C1 segment of cervical spinal cord (tissue), 14 donors: Measurements from ENCODE around the gene FBXW9.
"Not testable (repeated sequence)": the region's sequence is repeated elsewhere in the genome, so short reads cannot be mapped to it uniquely, and the experiment has no call there.

Source experiments
- DNase-seq, 14 donors: peaks; one replicate each; lab custom pipeline; 2025; lab: John Stamatoyannopoulos, UW

The FBXW9 gene

DNA sequence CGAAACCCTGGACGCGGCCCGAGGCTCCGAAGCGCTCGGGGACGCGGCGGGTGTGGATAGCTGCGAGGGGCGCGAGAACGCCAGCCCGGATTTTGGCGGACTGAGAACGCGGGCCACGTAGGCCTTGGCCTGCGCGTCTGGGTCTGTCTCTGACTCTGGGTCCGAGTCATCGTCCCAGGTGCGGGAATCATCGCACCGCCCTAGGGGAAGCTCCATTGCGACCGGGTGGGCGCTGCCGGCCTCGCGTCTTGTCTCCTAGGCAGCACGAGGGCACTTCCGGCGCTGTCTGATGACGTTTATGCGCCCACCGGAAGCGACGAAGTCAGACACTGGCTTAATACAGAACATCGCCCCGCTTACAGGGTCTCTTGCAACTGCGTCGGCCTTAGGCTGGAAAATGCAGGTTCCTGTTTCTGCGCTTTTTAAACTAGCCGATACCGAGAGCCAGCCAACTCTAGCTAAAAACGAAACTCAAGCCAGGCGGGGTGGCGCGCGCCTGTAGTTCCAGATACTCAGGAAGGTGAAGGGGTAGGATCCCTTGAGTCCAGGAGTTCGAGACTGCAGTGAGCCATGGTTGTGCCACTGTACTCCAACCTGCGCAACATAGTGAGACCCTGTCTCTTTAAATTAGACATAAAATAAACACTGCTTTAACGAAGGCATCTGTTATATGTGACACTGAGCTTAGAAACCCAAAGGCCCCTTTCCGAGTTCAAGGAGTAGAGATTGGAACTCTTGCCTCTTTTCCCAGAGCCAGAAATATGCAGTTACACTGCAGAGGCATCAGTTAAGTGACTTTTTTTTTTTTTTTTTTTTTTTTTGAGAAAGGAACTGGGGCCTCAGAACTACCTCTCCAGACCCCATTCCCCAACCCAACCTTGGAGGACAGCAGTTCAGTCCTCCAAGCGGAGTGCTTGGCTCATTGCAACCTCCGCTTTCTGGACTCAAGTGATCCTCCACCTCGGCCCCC is at the start of gene FBXW9:
Gene FBXW9 (minus strand): TSS at position 266 of the 970 bp plus-strand sequence. CDS start 50 bp downstream, at position 216.
- peak; percentile 46 to 95 (median 89) for DNase-seq

DNA sequence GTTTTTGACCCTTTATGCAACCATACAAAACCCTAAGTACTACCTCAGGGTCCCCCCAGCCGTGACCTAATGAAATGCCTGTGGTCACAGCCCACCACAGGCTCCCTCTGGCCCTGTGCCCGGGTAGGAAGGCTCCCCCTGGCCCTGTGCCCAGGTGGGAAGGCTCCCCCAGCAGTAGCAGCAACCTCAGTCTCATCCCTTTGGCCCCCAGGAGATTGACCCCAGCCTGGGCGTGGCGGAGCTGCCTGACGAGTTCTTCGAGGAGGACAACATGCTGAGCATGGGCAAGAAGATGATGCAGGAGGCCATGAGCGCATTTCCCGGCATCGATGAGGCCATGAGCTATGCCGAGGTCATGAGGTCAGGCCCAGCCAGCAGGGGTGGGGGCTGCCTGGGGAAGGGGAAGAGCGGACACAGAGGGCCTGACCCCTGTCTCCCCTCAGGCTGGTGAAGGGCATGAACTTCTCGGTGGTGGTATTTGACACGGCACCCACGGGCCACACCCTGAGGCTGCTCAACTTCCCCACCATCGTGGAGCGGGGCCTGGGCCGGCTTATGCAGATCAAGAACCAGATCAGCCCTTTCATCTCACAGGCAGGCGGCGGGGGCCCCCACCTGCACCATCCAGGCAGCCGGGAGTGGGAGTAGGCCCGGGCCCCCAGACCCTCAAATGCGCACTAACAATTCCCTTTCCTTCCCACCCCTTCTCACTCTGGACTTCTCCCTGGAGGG is 48.9 kb upstream of the FBXW9 start:
- DNase-seq: no peak

DNA sequence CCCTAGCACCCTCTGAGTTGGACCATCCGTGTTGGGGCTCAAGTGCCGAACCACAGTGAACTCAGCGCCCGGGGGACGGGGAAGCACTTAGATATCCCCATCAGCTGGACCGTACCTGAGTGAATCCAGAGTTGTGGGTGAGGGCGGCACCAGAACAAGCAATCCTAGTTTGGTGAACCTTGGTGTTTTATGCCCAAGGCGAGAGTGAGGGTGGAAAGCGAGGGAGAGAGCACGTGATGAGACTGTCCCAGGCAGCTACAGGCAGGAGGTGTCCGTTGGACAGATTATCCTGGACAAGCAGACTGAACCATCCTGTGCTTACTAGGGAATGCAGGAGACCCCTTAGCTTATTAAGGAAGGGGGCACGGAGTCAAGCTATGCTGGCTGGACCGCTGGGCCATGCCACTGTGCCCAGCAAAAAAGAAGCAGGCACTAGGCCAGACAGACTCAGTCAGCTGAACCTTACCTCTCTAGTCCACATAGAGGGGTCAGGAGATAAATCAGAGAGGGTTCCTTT is 41.5 kb upstream of the FBXW9 start:
- DNase-seq: no peak

DNA sequence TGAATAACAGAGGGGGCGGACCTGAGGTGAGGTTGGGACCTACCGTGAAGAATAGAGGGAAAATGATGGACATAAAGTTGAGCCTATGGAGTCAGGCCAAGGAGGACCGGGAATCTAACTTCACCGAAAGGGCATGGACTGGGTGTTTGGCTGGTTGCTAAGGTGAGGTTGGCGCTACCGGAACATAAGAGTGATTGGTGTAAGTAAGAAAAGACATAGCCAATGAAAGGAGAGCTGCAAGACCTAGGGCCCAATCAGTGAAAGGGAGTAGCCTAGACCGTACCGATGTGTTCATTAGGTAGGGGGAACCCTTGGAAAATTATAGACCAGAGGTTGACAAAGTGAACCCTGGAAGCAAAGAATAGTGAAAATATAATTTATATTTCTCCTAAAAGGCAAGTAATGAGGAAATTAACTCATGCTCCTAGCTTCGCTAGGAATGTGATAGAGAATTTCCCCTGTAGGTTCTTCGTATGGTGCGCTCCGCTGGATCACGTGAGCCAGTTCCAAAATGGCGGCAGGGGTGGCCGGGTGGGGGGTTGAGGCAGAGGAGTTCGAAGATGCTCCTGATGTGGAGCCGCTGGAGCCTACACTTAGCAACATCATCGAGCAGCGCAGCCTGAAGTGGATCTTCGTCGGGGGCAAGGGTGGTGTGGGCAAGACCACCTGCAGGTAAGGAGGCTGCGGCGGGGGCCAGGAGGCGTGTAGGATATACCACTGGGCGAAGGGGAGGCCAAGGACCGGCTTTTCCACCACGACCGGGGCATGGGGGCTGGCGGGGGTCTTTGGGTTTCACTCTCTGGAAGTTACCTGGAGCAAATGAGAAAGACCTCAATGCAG is 40.8 kb upstream of the FBXW9 start, which contains the start of gene GET3:
Gene GET3 (plus strand): TSS at position 503 of the 840 bp plus-strand sequence. CDS start 9 bp downstream, at position 512.
- DNase-seq: peak; percentile 29 to 99 (median 86)

DNA sequence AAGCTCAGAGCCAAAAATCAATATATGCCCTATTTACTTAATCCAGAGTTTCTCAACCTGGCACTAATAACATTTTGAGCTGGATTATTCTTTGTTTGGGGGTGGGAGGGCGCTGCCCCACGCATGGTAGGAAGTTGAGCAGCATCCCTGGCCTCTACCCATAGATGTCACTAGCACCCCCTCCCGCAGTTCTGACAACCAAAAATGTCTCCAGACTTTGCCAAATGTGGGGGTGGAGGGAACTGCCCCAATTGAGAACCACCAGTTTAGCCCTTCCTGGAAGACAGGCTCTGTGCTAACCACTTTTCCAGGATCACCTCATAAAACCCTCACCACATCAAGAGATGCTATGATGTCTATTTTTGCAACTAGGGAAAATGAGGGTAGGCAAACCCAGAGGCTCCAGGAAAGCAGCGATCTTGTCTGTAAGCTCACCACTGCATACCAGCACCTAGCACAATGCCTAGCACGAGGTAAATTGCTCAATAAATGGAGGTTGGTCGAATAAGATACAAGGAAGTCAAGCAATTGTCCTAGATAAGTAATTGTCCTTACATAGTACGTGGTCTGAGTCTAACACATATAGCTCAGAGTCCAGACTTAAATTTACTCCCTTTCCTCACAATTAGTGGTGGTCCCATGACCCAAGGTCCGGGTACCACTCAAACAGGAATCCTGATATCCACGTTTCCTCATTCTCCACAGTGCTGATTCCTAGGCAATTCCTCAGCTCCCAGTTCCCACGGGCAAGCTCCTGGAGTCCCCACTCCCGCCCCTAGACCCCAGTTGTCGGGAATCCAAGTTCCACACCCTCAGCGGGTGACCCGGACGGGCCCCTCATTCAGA is 37.2 kb upstream of the FBXW9 start:
- DNase-seq: peak in 1 of 14 donors; percentile 6

DNA sequence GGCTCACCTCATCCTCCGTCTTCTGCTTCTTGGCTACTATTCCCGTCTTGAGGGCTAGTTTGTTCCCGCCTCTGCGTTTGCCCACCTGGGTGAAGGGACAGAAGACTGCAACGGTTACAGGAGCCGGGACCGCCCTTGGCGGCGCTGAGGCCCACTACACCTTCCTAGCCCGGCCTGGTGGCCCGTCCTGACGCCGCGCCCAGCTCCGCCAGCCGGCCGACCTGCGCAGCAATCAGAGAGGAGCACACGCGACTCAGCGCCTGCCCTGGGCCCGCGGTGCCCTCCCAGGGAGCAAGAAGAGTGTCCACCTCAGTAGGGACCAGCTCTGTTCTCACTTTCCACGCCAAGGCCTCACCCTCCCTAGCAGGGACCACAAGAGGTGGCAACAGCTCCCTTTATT is 34.9 kb upstream of the FBXW9 start:
- no peak for DNase-seq

DNA sequence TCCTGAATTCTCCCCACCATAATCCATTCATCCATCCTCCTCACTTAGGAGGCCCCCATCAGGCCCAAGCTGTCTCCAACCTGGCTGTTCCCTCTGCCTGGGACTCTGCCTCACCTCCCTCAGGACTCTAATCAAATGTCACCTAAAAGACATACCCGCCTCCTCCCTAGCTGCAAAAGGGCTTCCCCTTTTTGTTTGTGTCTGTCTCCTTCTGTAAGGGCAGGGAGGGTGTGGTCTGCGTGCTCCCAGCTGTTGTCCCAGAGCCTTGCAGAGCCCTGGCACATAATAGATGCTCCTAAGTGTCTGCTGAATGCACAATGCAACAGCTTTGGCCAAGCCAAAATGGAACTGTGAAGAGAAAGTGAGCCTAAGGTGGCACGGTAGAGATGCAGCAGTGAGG is 33.6 kb upstream of the FBXW9 start:
- no peak for DNase-seq

DNA sequence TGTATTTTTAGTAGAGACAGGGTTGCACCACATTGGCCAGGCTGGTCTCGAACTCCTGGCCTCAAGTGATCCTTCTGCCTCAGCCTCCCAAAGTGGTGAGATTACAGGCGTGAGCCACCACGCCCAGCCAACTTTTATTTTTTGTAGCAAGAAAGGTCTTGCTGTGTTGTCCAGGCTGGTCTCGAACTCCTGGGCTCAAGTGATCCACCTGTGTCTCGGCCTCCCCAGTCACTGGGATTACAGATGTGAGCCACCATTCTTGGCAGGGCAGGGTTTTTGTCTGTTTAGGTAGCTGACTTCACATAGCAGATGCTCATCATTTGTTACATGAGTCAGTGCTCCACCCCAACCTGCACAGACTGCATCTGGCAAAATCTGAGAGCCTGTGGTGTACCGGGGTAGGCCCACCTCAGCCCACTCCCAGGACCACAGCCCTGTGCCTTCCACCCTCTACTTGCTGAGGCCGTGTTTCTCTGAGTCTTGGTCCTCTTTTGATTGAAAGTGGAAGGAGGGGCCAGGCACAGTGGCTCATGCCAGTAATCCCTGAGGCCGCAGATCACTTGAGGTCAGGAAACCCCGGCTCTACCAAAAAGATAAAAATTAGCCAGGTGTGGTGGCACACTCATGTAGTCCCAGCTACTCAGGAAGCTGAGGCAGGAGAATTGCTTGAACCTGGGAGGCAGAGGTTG is 31.5 kb upstream of the FBXW9 start:
- no peak for DNase-seq

DNA sequence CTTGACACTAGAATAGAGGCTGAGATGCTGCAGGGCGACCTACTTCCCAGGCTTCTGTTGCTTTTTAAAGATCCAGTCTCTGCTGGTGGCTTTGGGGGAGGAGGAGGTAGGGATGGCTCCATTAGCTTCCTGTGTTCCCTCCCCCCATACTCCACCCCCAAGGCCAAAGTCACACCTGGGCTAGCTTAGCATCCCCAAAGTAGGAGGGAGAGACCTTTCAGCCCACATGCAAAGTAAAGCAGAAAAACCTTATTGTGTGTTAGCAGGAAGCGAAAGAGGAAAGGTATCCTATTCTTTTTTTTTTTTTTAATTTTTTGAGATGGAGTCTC is 30.5 kb upstream of the FBXW9 start:
- no peak for DNase-seq

DNA sequence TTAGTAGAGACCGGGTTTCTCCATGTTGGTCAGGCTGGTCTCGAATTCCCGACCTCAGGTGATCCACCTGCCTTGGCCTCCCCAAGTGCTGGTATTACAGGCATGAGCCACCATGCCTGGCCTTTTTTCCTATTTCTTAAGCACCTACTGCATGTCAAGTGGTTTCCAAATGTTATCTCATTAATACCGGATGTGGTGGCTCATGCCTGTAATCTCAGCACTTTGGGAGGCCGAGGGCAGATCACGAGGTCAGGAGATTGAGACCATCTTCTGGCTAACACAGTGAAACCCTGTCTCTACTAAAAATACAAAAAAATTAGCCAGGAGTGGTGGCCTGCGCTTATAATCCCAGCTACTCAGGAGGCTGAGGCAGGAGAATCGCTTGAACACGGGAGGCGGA is 29.2 kb upstream of the FBXW9 start:
- DNase-seq: not testable (repeated sequence)

DNA sequence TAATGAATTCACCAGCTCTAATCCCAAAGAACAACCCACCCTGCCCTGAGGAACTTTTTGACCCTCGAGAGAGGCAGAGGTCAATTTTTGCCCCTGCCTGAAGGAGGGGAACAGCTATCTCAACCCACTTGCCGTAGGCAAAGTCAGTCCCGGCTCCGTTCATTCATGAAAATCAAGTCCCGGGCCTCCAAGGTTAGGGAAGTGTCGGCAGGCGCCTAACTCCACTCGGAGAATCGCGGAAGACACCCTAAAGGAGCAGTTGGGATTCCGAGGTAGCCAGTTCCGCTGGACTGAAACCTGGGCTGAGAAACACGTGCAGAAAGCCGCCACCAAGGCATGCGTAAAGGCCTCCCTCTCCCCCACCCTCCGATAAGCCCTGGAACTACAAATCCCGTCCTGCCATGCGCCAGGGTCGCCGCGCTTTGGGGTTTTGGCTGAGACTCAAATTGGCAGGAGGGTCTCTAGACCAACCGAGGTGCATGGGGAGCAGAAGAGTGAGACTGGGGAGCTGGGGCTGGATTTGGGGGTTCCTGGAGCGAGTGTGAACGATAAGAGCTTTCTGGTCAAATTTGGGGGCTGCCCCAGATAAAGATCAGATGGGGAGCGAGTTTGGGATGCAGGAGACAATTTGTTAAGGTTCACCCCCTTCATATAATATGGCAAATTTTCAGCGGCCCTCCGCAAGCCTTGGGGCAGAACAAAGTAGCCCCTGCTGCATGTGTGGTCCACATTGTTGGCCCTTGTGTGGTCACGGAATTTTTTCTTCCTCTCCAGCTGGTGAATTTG is 27.4 kb upstream of the FBXW9 start, which contains the start of gene TNPO2:
Gene TNPO2 (minus strand): TSS at position 292 of the 786 bp plus-strand sequence. CDS start 2,955 bp downstream, outside the sequence.
- DNase-seq: peak in 11 of 14 donors; percentile 8 to 73 (median 22)

DNA sequence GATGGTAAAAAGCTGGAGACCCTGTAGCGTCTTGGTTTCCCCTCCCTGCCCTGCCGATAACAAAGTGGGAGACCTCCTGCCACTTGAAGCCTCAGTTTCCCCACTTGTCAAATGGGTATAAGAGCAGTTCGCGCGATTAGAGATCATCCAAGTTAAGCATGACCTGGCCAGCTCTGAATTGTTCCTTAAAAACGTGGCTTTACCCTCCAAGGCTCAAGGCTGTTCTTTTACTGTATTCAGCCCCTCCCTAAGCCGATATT is 26.9 kb upstream of the FBXW9 start:
- DNase-seq: peak in 1 of 14 donors; percentile 25

DNA sequence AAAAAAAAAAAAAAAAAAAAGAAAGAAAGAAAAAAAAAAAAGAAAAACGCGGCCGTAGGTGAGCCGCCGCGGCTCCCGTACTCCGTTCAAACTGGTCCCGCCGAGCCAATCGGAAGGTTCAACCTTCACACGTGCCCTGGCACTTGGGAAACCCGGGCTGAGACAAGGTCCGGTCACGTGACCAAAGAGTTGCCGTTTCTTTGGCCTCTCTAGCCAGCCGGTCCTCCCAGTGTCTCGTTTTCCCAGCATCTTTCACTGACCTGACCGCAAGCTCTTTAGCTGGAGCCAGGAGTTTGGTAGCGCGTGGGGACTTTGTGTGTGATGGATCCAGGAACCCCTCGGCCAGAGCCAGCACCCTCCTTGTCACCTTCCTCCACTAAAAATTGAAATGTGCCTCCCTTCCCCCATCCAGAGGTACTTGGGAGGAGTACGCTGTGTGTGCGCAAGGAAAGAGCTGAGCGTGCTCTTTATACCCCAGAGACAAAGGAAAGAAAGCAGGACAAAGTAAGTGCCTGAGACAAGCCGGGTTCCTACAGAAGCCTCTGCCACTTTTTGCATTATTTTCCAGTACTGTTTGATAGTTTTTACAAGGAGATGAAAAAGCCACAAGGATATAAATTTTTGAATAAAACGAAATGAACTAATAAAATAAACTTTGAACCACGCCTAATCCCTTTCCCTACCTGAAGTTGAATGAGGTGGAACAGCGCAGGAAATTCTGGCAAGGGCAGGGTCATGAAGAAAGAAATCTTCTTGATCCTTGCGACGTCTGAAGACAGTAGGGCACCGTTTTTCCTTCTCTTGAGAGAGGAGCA is 26.3 kb upstream of the FBXW9 start:
- peak; percentile 59 to 94 (median 90) for DNase-seq

DNA sequence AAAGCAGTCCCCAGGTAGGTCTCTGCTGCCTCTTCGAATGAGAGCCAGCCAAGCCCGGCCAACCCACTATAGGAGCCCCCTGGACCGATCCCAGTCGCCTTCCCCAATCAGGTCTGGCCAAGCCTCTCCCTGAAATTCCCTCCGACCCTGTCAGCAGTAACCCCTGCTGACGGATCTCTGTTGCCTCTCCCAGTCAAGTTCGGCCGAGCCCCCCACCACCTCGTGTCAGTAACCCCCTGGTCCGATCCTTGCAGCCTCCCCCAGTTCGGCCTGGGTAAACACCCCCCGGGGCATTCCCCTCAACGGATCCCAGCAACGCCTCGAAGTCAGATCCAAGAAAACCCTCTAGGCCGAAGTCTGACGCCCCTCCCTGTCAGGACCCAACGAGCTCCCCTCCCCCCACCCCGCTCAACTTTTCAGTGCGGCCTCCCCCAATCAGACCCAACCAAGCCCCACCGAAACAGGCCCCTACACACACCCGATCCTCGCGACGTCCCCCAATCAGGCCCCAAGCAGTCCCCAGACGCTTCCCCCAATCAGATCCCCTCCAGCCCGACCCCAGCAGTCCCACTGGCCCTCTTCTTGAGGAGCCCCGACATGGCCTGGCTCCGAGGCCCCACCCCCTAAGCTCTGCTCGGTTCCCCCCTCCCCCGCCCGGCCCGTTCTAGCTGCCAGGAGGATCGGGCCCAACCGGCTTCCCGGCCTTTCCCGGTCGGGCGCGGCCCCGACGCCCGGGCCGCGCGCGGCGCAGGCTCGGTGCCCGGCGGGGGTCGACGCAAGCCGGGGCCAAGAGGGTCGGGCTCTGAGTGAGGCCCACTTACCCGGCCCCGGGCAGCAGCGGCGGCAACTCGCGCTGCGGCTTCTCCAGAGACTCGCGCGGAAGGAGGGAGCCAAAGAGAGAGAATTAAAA is 25.5 kb upstream of the FBXW9 start:
- peak in 11 of 14 donors; percentile 40 to 80 (median 64) for DNase-seq

DNA sequence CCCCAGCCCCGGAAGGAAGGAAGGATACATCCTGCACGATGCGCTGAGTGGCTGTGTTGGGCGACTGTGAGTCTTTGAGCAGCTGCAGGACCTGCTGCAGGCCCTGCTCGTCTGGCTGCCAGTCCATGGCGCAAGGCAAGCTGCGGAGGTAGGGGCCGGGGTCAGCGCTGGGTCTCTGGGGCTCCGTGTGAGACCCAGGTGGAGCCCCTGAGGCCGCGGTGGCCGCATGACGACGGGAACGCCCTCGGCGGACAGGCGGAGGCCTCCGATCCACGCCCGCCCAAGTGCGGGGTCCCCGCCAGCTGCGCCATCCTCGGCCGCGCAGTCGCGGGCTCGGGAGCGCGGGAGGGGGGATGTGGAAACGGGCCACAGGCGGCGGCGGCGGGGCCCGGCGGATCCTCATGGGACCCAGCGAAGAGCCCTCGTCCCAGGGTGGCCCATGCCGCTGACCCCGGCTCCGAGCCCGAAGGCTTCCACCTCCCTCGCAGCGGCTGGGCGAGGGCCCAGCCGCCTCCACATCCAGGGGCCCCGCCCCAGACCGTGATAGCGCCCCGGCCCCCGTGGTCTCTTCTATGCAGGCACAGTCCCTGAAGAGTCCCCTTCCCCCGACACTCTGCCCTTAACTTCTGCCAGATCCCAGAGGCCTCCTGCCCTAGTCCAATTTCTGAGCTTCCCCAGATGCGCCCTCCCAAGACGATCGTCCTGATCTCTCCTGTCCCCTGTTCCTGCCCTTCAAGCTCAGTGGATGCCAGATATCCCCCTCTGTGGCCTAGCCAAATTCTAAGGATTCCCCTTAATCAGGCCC is 24.6 kb upstream of the FBXW9 start:
- DNase-seq: peak in 3 of 14 donors; percentile 43 to 59 (median 46)

DNA sequence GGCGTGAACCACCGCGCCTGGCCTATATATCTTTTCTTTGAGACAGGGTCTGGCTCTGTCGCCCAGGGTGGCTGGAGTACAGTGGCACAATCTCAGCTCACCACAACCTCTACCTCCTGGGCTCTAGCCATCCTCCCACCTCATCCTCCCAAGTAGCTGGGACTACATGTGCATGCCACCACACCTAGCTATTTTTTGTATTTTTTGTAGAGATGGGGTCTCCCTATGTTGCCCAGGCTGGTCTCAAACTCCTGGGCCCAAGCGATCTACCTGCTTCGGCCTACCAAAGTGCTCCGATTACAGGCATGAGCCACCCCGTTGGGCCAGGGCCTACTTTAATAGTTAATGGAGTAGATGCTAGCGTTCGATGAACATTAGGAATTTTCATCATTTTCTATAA is 23.9 kb upstream of the FBXW9 start:
- DNase-seq: no peak
